ENCODE results near the gene OMG.
"Not testable (repeated sequence)": the region's sequence is repeated elsewhere in the genome, so short reads cannot be mapped to it uniquely, and the experiment has no call there.

Gene OMG

GRCh38 chr17:31269578-31269983 lies 27.5 kb downstream of the OMG start:
- no peak for TF ChIP-seq Cebpa-rat (IDR thresholded peaks at IDR 0.05)
- H3K27ac ChIP-seq, result no peak overlapping the region
- H4K20me1 ChIP-seq, result no peaks in the 10 kb centered on the region
- no peaks in the 10 kb centered on the region for H3K4me1 ChIP-seq
- no peaks in the 10 kb centered on the region for H3K27me3 ChIP-seq
- H3K36me3 ChIP-seq, result peaks cover 65% of the 10 kb centered on the region
- no peaks in the 10 kb centered on the region for H3K9me3 ChIP-seq
- H3K9ac ChIP-seq, result no peak overlapping the region
- no peak overlapping the region for H3K4me2 ChIP-seq
- H3K4me3 ChIP-seq, result no peak overlapping the region

- Histone ChIP-seq H4K20me1 (no peaks in the 10 kb centered on the region), H3K4me2 (no peak overlapping the region), H3K4me3 (no peak overlapping the region), H3K9me3 (no peaks in the 10 kb centered on the region), H3K36me3 (peaks cover 69% of the 10 kb centered on the region), H3K27ac (no peak overlapping the region), H3K9ac (no peak overlapping the region), H3K4me1 (no peaks in the 10 kb centered on the region), H3K27me3 (no peaks in the 10 kb centered on the region)
- TF ChIP-seq Cebpa-rat (IDR thresholded peaks at IDR 0.05), result no peak
Measured at GRCh38 chr17:31269036-31269577, 27.9 kb downstream of the OMG start.

DNA sequence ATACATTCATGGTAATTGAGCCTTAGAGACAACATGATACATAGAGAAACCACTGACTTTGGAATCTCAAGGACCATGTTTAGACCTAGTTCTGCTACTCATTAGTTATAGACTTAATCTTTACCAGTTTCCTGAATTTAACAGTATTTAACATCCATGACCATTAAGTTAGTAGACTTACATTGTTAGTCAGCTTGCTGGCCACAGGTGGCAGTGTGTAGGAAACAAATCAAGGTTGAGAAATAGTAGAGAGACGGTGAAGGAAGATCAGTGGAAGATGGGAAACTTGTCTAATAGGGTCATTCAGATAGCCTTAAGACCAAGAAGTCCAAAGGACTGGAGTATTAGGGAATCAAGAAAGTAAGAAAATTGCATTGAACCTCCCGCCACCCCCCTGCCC lies 31.0 kb downstream of the OMG start:
- no peaks in the 10 kb centered on the region for H3K9me3 ChIP-seq
- no peak overlapping the region for H3K4me3 ChIP-seq
- H3K4me2 ChIP-seq, result no peak overlapping the region
- H3K4me1 ChIP-seq, result no peaks in the 10 kb centered on the region
- H3K36me3 ChIP-seq, result peaks cover 73% of the 10 kb centered on the region
- no peak for TF ChIP-seq Cebpa-rat (IDR thresholded peaks at IDR 0.05)
- H4K20me1 ChIP-seq, result no peaks in the 10 kb centered on the region
- H3K9ac ChIP-seq, result no peak overlapping the region
- H3K27ac ChIP-seq, result no peak overlapping the region
- no peaks in the 10 kb centered on the region for H3K27me3 ChIP-seq

DNA sequence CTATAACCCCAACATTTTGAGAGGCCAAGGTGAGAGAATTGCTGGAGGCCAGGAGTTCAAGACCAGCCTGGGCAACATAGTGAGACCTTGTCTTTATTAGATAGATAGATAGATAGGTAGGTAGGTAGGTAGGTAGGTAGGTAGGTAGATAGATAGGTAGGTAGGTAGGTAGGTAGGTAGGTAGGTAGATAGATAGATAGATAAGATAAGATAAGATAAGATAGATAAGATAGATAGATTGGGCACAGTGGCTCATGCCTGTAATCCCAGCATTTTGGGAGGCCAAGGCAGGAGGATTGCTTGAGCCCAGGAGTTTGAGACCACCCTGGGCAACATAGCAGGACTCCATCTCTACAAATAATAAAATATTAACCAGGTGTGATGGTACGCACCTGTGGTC lies 34.1 kb downstream of the OMG start:
- H3K4me2 ChIP-seq, H3K9me3 ChIP-seq: not testable (repeated sequence)
- peaks cover 58% of the 10 kb centered on the region for H3K36me3 ChIP-seq

GRCh38 chr17:31261601-31262000 lies 35.4 kb downstream of the OMG start:
- no peaks in the 10 kb centered on the region for H3K4me1 ChIP-seq
- H4K20me1 ChIP-seq, result no peaks in the 10 kb centered on the region
- H3K27me3 ChIP-seq, result no peaks in the 10 kb centered on the region
- no peak overlapping the region for H3K4me2 ChIP-seq
- no peak overlapping the region for H3K4me3 ChIP-seq
- no peak for TF ChIP-seq Cebpa-rat (IDR thresholded peaks at IDR 0.05)
- H3K9me3 ChIP-seq, result no peaks in the 10 kb centered on the region
- H3K9ac ChIP-seq, result no peak overlapping the region
- peaks cover 44% of the 10 kb centered on the region for H3K36me3 ChIP-seq
- H3K27ac ChIP-seq, result no peak overlapping the region

More for the DNA sequence above, 34.1 kb downstream of the OMG start:
- not testable (repeated sequence) for H3K27me3 ChIP-seq, H3K4me3 ChIP-seq, H3K27ac ChIP-seq, H3K9ac ChIP-seq, H3K4me1 ChIP-seq, H4K20me1 ChIP-seq

- Histone ChIP-seq H3K9ac (no peak overlapping the region), H3K36me3 (peaks cover 31% of the 10 kb centered on the region), H3K9me3 (no peaks in the 10 kb centered on the region), H3K27me3 (no peaks in the 10 kb centered on the region), H3K4me3 (no peak overlapping the region), H3K4me2 (no peak overlapping the region), H4K20me1 (no peaks in the 10 kb centered on the region), H3K27ac (no peak overlapping the region), H3K4me1 (no peaks in the 10 kb centered on the region)
- no peak for TF ChIP-seq Cebpa-rat (IDR thresholded peaks at IDR 0.05)
Measured at GRCh38 chr17:31260151-31260550, 36.9 kb downstream of the OMG start.

DNA sequence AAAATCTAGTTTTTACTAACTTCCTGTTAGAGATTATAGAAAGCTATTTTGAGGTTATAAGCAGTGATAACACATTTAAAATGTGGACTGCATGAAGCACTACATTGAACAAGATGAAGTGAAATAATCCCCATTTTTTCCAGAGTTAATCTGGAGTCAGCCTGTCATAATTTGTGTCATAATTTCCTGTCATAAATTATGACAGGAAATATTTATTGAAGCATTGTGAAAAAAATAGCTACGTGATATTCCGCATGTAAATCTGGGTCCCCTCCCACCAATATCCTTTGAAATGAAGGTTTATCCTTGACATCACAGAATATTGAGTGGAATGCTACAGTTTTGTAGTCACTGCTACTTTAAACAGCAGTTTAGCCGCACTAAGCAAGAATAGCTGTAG lies 40.1 kb downstream of the OMG start:
- H3K9me3 ChIP-seq, result no peaks in the 10 kb centered on the region
- H3K9ac ChIP-seq, result no peak overlapping the region
- no peak overlapping the region for H3K4me3 ChIP-seq
- H3K4me1 ChIP-seq, result no peaks in the 10 kb centered on the region
- no peak for TF ChIP-seq Cebpa-rat (IDR thresholded peaks at IDR 0.05)
- H3K27ac ChIP-seq, result no peak overlapping the region
- H3K36me3 ChIP-seq, result peaks cover 21% of the 10 kb centered on the region
- H3K4me2 ChIP-seq, result no peak overlapping the region
- H3K27me3 ChIP-seq, result no peaks in the 10 kb centered on the region
- no peaks in the 10 kb centered on the region for H4K20me1 ChIP-seq

- Histone ChIP-seq H3K4me2 (no peak overlapping the region), H3K4me3 (no peak overlapping the region), H3K9ac (no peak overlapping the region), H4K20me1 (no peaks in the 10 kb centered on the region), H3K4me1 (peaks cover 15% of the 10 kb centered on the region), H3K9me3 (no peaks in the 10 kb centered on the region), H3K27ac (no peak overlapping the region), H3K36me3 (peaks cover 3% of the 10 kb centered on the region), H3K27me3 (no peaks in the 10 kb centered on the region)
- TF ChIP-seq Cebpa-rat (IDR thresholded peaks at IDR 0.05), result no peak
Measured at GRCh38 chr17:31254654-31255053, 42.4 kb downstream of the OMG start.

DNA sequence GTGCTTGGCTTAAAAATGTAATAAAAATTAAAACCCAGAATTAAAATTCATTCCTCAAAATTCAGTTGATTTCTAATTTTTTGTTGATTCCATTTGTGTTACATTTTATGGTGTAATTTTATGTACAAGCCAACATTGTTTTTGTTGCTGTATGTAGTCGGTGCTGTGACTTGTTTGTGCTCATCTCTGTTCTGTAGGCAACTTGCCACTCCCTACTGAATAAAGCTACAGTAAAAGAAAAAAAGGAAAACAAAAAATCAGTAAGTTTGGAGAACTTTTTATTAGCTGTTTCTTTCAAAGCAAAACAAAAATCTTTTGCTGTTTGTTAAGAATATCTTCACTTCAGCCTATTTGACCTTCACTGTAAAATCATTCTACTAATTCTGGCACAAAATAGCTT lies 44.3 kb downstream of the OMG start:
- Histone ChIP-seq H3K4me1 (peaks cover 16% of the 10 kb centered on the region), H3K4me3 (no peak overlapping the region), H3K4me2 (no peak overlapping the region), H3K27me3 (no peaks in the 10 kb centered on the region), H3K9ac (no peak overlapping the region), H3K36me3 (peaks cover 11% of the 10 kb centered on the region), H4K20me1 (no peaks in the 10 kb centered on the region), H3K9me3 (no peaks in the 10 kb centered on the region), H3K27ac (no peak overlapping the region)
- no peak for TF ChIP-seq Cebpa-rat (IDR thresholded peaks at IDR 0.05)

DNA sequence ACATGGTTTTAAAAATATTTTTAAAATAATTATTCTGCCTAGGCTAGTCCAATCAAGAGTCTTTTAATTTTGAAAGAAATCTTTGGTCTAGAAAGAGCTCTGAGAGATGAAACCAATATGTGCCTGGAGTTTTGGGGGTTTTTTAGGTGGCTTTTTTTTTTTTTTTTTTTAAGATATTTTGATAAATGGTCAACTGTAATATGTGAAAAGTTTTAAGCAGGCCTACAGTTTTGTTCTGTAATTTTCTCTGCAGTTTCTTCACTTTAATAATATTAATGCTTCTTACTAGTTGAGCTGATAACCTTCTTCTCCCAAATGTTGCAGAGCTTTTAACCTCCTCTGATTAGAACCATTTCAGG lies 45.1 kb downstream of the OMG start:
- peaks cover 16% of the 10 kb centered on the region for H3K36me3 ChIP-seq
- no peaks in the 10 kb centered on the region for H3K9me3 ChIP-seq
- no peak overlapping the region for H3K27ac ChIP-seq
- peaks cover 16% of the 10 kb centered on the region for H3K4me1 ChIP-seq
- no peak overlapping the region for H3K4me3 ChIP-seq
- H3K27me3 ChIP-seq, result no peaks in the 10 kb centered on the region
- H4K20me1 ChIP-seq, result no peaks in the 10 kb centered on the region
- no peak for TF ChIP-seq Cebpa-rat (IDR thresholded peaks at IDR 0.05)
- no peak overlapping the region for H3K9ac ChIP-seq
- no peak overlapping the region for H3K4me2 ChIP-seq
